Hindlimb muscle (tissue), 1 donor: ENCODE results near the gene DCPS. TPM values are rescaled to one million over a fixed set of nuclear protein-coding genes. Genes with fewer than 3 reads are reported as not detected.
"Not testable (repeated sequence)": the region's sequence is repeated elsewhere in the genome, so short reads cannot be mapped to it uniquely, and the experiment has no call there.

Source experiments
- DNase-seq: peaks from one replicate; pipeline ENCODE4 v3.0.0-alpha.2; 2013
- polyA plus RNA-seq: library from polyadenylated mRNA; unstranded; fragments of 120-200 nt; gene quantifications from one replicate; pipeline ENCODE4 v1.2.1, GENCODE V29; 2013; ENCODE audit not compliant: insufficient read length

The DCPS gene
- polyA plus RNA-seq, 1 donor: 21.6 TPM

- DNase-seq: no peak
Measured at GRCh38 chr11:126290887-126291286, 13.0 kb upstream of the DCPS start.

- DNase-seq: no peak
Measured at GRCh38 chr11:126293726-126294125, 10.1 kb upstream of the DCPS start.

DNA sequence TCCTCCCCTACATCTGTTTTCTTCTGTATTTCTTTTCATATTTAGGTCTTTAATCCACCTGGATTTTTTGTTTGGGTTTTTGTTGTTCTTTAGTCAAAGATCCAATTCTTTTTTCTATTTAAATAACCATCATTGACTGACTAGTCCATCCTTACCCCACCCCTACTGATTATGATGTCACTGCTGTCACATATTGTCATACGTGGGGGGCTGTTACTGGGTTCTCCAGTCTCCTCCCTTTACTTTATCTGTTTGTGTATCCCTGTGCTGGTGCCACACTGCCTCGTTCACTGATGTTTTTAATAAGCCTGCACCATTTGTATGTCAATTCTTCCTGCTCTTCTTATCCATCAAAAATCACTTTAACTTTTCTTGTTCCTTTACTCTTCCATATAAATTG lies 6.9 kb upstream of the DCPS start:
- no peak for DNase-seq

DNA sequence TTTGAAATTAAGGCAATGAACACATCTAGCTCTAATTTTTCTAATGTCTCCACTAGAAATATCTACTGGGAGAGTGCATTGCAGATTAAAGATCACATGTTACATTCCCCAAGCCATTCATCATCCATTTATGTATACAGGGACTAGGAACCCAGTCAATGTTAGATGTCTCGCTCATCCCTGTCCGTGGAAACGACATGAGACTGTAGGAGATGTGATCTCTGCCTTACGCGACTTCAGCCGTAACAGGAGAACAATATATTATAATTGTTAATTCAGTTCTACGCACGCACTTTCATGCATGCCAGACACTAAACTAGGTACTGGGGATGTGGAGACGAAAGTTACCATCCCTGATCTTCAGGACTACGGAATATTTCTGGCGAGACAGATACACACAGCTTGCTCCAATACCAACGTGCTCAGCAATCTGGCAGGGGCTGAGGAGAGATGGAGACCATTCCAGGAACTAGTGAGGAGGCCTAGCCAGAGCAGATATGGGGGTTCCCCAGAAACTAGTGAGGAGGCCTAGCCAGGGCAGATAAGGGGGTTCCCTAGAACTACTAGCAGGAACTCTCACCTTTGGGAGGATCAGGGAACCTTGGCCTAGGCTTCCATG lies 706 bp downstream of the DCPS start:
- DNase-seq: no peak

GRCh38 chr11:126305699-126306098 lies 1.8 kb downstream of the DCPS start:
- DNase-seq: no peak

GRCh38 chr11:126307706-126308105 lies 3.8 kb downstream of the DCPS start:
- DNase-seq: no peak

GRCh38 chr11:126308271-126308671 lies 4.4 kb downstream of the DCPS start:
- no peak for DNase-seq

GRCh38 chr11:126308771-126309170 lies 4.9 kb downstream of the DCPS start:
- DNase-seq: not testable (repeated sequence)

DNA sequence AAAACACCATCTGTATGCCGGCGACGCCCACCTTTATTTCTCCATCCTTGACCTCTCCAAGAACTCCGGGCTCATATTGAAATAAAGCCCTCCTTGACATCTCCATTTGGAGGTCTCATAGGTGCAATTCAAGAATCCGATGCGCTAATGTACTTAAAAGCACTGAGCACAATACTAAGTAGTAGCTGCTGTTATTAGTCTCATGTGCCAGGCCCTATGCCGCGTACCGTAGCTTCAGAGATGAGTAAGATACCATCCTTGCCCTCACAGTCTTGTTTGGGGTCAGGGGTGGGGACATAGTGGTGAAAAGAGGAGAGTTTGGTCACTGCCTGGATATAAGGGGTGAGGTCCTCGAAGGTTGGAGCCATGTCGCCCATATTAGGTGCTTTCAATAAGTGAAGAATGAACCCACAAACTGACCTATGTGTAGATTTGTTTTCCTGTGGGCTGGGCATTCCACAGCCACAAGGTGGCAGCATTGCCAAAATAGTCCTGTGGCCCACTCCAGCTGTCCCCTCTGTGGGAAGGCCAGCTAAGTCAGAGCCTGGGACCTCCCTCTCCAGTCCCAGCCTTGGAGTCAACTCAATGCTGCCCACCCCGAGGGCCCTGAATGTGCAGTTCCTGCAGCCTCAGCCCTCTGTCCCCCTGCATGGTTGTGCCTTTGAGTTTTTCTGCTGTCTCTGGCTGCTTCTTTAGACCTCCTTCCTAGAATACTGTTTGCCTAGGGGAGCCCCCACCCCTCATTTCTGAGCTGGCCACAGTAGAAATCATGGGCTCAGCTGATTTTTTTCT lies 6.5 kb downstream of the DCPS start:
- DNase-seq: peak; percentile 83

GRCh38 chr11:126310992-126311310 lies 7.1 kb downstream of the DCPS start:
- DNase-seq: no peak

- DNase-seq: no peak
Measured at GRCh38 chr11:126311401-126312291, 7.8 kb downstream of the DCPS start.

DNA sequence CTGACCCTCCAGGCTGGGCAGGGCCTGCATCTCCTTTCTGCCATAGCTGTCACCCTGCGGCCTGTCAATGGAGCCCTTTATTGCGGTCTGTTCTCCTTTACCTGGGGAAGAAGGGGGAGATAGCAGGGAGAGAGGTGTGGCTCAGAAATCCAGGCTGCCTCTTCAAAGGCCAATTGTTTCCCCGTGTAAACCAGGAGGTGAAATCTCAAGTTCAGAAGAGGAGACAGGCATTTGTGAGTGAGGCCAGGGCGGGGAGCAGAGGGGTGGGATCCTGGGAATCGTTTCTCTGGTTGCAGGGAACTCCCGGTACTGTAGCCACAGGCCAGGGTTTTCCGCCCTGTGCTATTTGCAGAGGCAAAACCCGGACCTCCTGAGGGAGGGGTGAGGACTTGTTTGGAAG lies 9.1 kb downstream of the DCPS start:
- no peak for DNase-seq

GRCh38 chr11:126313826-126314225 lies 10.0 kb downstream of the DCPS start:
- DNase-seq: no peak

GRCh38 chr11:126317432-126317755 lies 13.5 kb downstream of the DCPS start:
- no peak for DNase-seq

GRCh38 chr11:126317756-126318573 lies 14.1 kb downstream of the DCPS start:
- peak; percentile 85 for DNase-seq

DNA sequence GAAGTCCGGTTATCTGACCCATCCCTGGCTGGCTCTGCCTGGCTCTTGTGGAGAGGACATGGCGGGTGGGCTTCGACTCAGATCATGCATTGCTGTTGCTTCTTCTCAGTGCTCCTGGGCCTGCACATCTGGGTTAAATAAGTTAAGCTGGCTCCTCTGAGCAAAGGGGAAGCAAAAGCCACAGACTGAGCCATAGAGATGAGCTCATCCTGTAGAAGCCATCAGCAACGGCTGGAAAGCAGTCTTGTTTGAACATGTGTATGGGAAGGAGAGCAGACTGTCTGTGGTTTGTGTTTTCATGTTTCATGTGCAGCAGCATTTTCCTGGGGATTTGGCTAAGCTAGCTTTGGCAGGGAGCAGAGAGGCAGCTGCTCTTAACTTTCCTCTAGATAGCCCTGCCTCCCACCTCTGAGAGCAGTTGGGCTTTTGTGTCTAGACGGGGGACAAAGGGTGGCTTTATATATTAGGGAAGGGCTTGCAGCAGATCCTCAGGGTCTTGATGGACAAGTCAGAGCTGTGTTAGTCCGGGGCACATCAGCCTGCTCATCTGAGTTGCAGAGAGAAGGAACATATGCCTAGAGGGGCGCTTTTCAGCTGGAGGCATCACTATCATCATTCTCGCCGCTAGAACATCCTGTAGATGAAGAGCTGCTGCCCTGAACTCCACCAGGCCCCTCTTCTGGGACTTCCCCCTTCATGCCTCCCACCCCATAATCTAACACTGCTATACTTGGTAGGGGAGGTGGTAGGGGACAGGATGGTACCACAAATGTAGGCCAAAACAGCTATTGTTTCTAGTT lies 14.9 kb downstream of the DCPS start:
- peak; percentile 92 for DNase-seq

DNA sequence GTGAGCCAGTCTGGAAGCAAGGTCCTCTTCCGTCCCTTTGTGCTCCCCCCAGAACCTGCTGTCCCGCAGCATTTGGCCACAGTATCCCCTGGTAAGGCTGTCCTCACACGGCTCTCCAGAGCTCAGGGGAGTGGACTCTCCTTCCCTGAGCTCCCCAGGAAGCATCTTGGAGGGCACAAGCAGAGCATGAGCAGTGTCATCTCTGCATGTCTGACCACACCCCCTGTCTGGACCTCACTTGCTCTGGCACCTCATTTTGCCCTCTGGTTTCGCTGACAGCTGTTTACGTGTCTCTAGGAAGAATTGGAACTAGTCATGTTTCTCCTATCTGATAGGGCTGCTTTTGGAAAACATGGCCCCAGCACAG lies 15.5 kb downstream of the DCPS start:
- no peak for DNase-seq

DNA sequence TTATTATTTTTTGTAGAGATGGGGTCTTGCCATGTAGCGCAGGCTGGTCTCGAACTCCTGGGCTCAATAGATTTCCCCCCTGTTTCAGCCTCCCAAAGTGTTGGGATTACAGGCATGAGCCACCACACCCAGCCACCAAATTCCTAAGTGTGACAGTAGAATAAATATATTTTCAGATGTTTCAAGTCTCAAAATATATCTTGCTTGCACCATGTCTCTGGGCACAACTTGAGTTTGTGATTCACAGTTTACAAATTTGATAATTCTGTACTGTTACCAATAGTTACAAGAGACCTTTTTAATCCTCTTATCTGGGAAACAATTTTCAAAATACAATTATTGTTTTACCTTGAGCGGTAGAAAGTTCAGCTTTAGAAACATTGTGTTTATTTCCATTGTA lies 19.1 kb downstream of the DCPS start:
- no peak for DNase-seq

- DNase-seq: no peak
Measured at GRCh38 chr11:126327281-126328000, 23.6 kb downstream of the DCPS start.

DNA sequence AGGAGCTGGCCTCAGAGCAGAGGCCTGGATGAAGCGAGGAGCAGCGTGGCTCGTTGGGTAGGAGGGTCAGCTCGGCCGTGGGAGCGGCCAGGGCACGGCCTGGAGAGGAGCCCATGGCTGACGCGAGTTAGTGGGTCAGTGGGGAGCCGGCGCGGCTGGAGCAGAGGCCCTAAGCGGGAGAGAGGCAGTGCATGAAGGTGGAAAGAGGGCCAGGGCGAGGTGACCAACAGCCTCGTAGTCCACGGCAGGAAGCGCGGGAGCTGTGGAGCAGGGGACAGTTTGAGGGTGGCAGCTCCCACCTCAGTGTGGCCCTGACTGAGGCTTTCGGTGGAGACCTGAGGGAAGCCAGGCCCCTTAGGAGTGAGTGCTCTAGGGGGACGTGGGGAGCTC lies 24.1 kb downstream of the DCPS start:
- no peak for DNase-seq

DNA sequence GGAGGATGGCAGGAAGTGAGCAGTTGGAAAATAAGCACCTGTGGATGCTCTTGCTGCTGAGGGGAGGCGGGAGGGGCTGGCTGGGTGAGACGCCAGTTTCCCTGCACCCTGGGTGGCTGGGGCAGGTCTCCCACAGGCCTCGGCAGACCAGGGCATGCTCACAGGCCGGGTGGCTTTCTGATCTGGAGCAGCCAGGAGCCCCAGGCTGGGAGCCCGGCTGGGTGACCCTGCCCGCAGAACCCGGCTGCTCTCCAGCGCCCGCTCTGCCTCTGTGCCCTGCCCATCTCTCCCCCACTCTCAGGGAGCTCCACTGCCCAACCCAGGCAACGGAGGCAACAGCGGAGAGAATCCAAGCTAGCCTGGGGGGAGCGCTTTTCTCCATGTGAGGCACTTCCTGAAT lies 24.6 kb downstream of the DCPS start:
- no peak for DNase-seq
